Right atrium auricular region (tissue), 2 donors: ENCODE results near the gene MACROH2A1. TPM values are rescaled to one million over a fixed set of nuclear protein-coding genes. Genes with fewer than 3 reads are reported as not detected.

Experiments used
- DNase-seq: peaks from one replicate; pipeline ENCODE4 v3.0.0-alpha.2; 2019; ENCODE audit warnings: low spot score
- H3K27ac ChIP-seq, 2 donors: fragments of 200-600 bp; sonication (generic); 1 replicate in 1 of 2; 2 replicates in 1 of 2; pipeline ENCODE4 v1.5.1; 2016 to 2019
- H3K27me3 ChIP-seq, 2 donors: fragments of 200-600 bp; sonication (generic); one replicate each; pipeline versions ENCODE4 v1.5.1 to v1.6.0; 2017 to 2019
- H3K36me3 ChIP-seq: fragments of 200-600 bp; sonication (generic); one replicate; pipeline ENCODE4 v1.5.1; 2016
- H3K4me1 ChIP-seq, 2 donors: fragments of 200-600 bp; sonication (generic); one replicate each; pipeline versions ENCODE4 v1.5.1 to v1.6.0; 2017 to 2019
- H3K4me3 ChIP-seq, 2 donors: fragments of 200-600 bp; sonication (generic); 1 replicate in 1 of 2; 2 replicates in 1 of 2; pipeline ENCODE4 v1.5.1; 2017 to 2019; ENCODE audit warnings: mild to moderate bottlenecking in 1 of 2, moderate library complexity in 1 of 2
- H3K9me3 ChIP-seq, 2 donors: fragments of 200-600 bp; sonication (generic); one replicate each; pipeline ENCODE4 v1.5.1; 2019
- CTCF ChIP-seq, 2 donors: fragments of 200-600 bp; sonication (generic); IDR thresholded peaks; one replicate each; pipeline ENCODE4 v1.5.1; 2019; ENCODE audit warnings: antibody characterized with exemption in 2 of 2
- total RNA-seq, 2 donors: library from RNA; depleted of rRNA; stranded (reverse); fragments of >200 nt; gene quantifications; one replicate each; pipeline ENCODE4 v1.1.0, GENCODE V29; 2016

The MACROH2A1 gene
- total RNA-seq, result 100 to 1,000 TPM; 149 to 179 TPM

DNA sequence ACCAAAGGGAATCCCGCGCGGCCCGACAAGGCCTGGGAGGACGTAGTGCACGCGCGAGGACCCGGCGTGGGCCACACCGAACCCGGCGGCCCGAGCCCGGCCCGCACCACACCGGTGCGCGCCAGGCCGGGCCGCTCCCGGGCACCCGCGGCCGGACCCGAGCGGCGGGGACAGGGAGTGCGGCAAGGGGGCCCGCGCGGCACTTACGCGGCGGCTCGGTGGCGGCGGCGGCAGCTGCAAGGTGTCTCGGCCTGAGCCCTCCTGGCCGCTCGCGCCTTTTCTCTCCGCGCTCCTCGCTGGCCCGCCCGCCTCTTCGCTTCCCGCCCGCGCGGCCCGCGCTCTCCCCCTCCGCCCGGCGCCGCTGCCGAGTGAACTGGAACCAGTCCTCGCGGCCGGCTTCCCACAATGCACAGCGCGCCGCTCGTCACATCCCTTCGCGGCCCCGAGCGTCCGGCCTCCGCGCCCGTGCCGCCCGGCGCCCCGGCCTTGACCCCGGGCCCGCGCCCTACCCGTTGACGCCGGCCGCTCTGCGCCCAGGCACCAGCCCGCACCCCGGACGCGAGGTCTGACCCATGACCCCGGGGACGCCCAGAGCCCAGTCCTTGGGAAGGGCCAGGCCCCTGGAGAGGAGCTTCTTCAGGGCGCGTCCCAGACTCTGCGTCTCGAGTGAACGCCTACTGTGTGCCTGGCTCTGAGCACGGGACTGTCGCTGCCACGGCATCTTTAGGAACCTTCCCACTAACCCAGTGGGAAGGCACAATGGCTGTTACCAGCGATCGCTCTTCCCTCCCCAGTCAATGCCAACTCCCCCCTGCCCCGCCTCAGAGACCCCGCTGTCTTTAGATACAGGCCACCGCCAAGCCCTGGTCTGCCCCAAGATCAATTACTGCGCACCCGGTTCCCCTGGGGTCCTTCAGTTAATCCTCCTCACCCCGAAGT is at the start of gene MACROH2A1:
Gene MACROH2A1, minus strand, starts transcription at position 377 of the 939 bp plus-strand sequence. CDS start 10,138 bp downstream, outside the sequence.
- Histone ChIP-seq H3K4me1 (peaks cover 0 to 48% of the 10 kb centered on the region in 2 donors), H3K4me3 (peak within 1 kb of the TSS; percentile 77 to 83)
- TF ChIP-seq CTCF (IDR thresholded peaks at IDR 0.05), result peak in 1 of 2 donors; percentile 20

DNA sequence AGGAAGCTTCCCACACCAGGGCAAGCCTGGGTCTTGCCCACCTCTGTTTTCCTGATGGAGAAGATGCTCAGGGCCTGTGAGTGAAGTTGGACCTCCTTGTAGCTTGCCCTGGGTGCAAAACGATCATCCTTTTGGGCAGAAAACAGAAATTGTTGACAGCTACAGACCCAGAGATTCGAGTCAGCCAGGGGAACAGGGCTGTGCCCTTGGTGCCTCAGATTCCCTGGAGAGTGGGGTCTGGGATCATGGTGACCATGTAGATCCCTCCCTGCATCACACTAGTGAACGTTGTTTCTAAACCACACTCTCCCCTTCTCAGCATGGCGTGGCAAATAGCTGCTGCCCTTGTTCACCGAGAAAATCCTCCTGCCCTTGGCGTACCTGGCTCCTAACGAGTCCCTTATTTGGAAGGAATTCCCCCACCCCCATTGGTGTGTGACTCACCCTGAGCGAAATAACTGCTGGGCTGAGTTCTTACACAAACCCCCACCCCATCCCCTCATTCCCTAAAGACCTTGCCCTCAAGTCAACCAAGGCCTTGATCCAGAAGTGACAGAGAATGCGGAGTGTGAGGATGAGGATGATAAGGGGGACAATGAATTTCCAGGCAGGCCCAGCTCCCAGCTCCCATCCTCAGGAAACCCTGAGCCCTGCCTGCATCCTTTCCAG is 49.2 kb upstream of the MACROH2A1 start:
- DNase-seq, result no peak
- no peaks in the 10 kb centered on the region for H3K27me3 ChIP-seq

More for the DNA sequence above, at the start of gene MACROH2A1:
- Histone ChIP-seq H3K27me3 (no peaks in the 10 kb centered on the region), H3K36me3 (no peaks in the 10 kb centered on the region), H3K27ac (peak within 1 kb of the TSS; percentile 91 to 95), H3K9me3 (no peaks in the 10 kb centered on the region)
- DNase-seq, result peak; percentile 88

DNA sequence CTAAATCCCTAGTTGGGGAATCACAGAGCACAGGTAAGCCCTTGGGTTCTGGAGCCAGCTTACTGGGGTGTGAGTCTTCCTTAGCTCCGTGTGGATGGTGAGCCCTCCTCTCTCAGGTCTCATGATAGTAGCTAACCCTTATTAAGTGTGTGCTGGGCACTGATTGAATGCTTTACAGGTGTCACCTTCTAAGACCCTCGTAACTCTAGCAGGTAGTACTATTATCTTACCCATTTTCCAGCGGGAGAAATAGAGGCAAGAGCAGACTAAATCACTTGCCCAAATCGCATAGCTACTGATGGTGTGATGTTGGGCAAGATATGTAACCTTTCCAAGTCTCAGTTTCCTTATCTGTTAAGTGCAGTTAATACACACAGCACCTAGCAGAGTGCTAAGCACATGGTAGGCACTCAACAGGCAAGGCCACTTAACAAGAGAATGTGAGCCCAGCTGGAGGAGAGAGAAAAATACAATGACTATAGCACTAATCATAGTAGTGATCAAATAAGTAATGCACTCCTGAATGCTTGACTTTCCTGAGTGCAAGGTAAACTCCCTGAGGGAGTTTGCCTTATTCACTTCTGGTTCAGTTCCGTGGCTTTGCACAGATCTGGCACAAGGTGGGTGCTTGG is 48.4 kb upstream of the MACROH2A1 start, which contains the start of gene DCANP1:
Gene DCANP1, minus strand, starts transcription at position 51 of the 632 bp plus-strand sequence. CDS start 240 bp downstream, outside the sequence.
- Histone ChIP-seq H3K9me3 (no peaks in the 10 kb centered on the region), H3K27ac (no peak within 1 kb of the TSS), H3K4me1 (peaks cover 0 to 6% of the 10 kb centered on the region in 2 donors), H3K4me3 (no peak within 1 kb of the TSS), H3K27me3 (no peaks in the 10 kb centered on the region), H3K36me3 (no peaks in the 10 kb centered on the region)
- no peak for DNase-seq
- no peak for TF ChIP-seq CTCF (IDR thresholded peaks at IDR 0.05)

More for the DNA sequence above, 49.2 kb upstream of the MACROH2A1 start:
- Histone ChIP-seq H3K9me3 (no peaks in the 10 kb centered on the region), H3K36me3 (no peaks in the 10 kb centered on the region), H3K27ac (no peak overlapping the region), H3K4me3 (no peak overlapping the region), H3K4me1 (peaks cover 0 to 4% of the 10 kb centered on the region in 2 donors)
- no peak for TF ChIP-seq CTCF (IDR thresholded peaks at IDR 0.05)

DNA sequence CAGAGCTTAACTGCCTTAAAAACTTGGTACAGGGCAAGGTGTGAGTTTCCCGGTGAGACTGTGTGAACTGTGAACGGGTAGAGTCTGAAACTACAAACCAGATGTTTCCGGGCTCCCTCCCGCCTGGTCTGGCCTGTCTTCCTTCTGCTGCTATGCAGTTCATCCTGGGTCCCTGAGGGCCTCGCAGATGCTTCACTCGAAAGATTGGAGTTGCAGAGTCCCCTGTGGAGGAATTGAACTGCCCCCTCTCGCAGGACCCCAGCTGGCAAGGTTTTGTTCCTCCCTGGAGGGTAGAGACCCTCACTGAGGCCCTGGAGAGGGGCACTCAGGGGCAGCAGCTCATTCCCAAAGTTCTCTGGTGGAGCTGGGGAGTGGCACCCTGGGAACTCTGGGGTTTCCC is 47.6 kb upstream of the MACROH2A1 start:
- no peak for TF ChIP-seq CTCF (IDR thresholded peaks at IDR 0.05)
- peaks cover 0 to 8% of the 10 kb centered on the region in 2 donors for H3K4me1 ChIP-seq
- H3K9me3 ChIP-seq, result no peaks in the 10 kb centered on the region
- no peaks in the 10 kb centered on the region for H3K36me3 ChIP-seq
- no peak overlapping the region for H3K4me3 ChIP-seq
- peak; percentile 28 for DNase-seq
- no peaks in the 10 kb centered on the region for H3K27me3 ChIP-seq
- no peak overlapping the region for H3K27ac ChIP-seq

DNA sequence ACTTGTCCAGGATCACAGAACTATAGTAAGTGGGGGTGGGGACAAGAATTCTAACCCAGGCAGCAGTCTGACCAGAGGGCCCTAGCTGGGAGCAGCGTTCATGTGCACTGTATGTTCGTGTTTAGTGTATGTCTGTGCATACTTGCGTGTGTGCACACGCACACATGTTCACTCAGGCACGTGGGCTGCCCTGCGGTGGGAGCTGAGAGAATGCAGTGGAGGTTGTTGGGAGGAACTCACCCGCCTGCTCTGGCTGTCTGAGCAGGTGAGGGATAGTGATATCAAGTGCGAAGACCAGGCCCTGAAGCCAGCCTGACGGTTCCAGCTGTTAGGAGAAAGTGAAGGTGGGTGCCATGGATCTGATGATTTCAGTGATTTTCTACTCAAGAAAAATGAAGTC is 47.2 kb upstream of the MACROH2A1 start:
- peak; percentile 38 for DNase-seq
- Histone ChIP-seq H3K4me3 (no peak overlapping the region), H3K27me3 (no peaks in the 10 kb centered on the region), H3K4me1 (peaks cover 0 to 11% of the 10 kb centered on the region in 2 donors), H3K27ac (no peak overlapping the region), H3K9me3 (no peaks in the 10 kb centered on the region), H3K36me3 (no peaks in the 10 kb centered on the region)
- no peak for TF ChIP-seq CTCF (IDR thresholded peaks at IDR 0.05)
